Activated CD8-positive, alpha-beta T cell treated with anti-CD3 and anti-CD28 coated beads for 36 hours (primary cell): ENCODE data around the gene PTGER1. TPM values are rescaled to one million over a fixed set of nuclear protein-coding genes. Genes with fewer than 3 reads are reported as not detected.
"Not testable (repeated sequence)": the region's sequence is repeated elsewhere in the genome, so short reads cannot be mapped to it uniquely, and the experiment has no call there.

Source experiments
- ATAC-seq: fragments of 200-7000 bp; cut with Tn5 transposase; one replicate; pipeline ENCODE4 v1.10.0; 2021; ENCODE audit warnings: mild to moderate bottlenecking, moderate library complexity
- CTCF ChIA-PET: fragments of 350-600 bp; sonication (Branson Sonifier 250); formaldehyde crosslinking; loops from one replicate; lab custom pipeline; 2021; ENCODE audit warnings: antibody characterized with exemption; lab: Charles Lee
- POLR2A ChIA-PET: fragments of 350-600 bp; sonication (Branson Sonifier 250); formaldehyde crosslinking; loops from one replicate; lab custom pipeline; 2021; ENCODE audit warnings: antibody characterized with exemption; lab: Charles Lee
- DNase-seq: peaks from one replicate; pipeline ENCODE4 v3.0.0-alpha.2; 2020
- H3K27ac Mint-ChIP-seq: one replicate; pipeline ENCODE4 v1.8.0; 2021; ENCODE audit warnings: mild to moderate bottlenecking, mixed read lengths
- H3K27me3 Mint-ChIP-seq: one replicate; pipeline ENCODE4 v1.8.0; 2021; ENCODE audit warnings: mixed read lengths
- H3K36me3 Mint-ChIP-seq: one replicate; pipeline ENCODE4 v1.8.0; 2021; ENCODE audit warnings: low read depth, mixed read lengths
- H3K4me1 Mint-ChIP-seq: one replicate; pipeline ENCODE4 v1.8.0; 2021; ENCODE audit warnings: low read depth, mixed read lengths
- H3K4me3 Mint-ChIP-seq: one replicate; pipeline ENCODE4 v1.8.0; 2021; ENCODE audit warnings: mild to moderate bottlenecking, moderate library complexity, mixed read lengths
- H3K9me3 Mint-ChIP-seq: one replicate; pipeline ENCODE4 v1.8.0; 2021; ENCODE audit warnings: mixed read lengths
- CTCF ChIP-seq: fragments of 200-600 bp; IDR thresholded peaks from one replicate; pipeline ENCODE4 v1.8.0; 2022; ENCODE audit warnings: antibody characterized with exemption, mild to moderate bottlenecking
- intact Hi-C: fragments of 100-400 bp; cut with micrococcal nuclease; formaldehyde crosslinking; loops from one replicate; pipeline ENCODE4 v1.10.0; 2022
- total RNA-seq, 2 experiments: library from RNA; stranded (reverse); gene quantifications; one replicate each; pipeline ENCODE4 v1.2.3, GENCODE V29; 2021

Gene PTGER1
- total RNA-seq, 2 experiments from 2014 or later = 0.43 TPM

- POLR2A ChIA-PET = interaction anchor here (1.1 to 1.6 kb wide), 3 partner anchors 11 to 51 kb away, joined by 3 to 4 read pairs (median 4); partner anchors contain the start of gene DNAJB1
- H3K27ac Mint-ChIP-seq = no peak overlapping the region
- no peak overlapping the region for H3K4me3 Mint-ChIP-seq
- CTCF ChIA-PET = interaction anchor here (1.0 to 2.3 kb wide), 6 partner anchors 11 to 40 kb away, joined by 3 to 16 read pairs (median 4); partner anchors contain the start of gene PKN1
- TF ChIP-seq CTCF = no peak
- intact Hi-C loops = no loop called here
- peaks cover 8% of the 10 kb centered on the region for H3K4me1 Mint-ChIP-seq
- DNase-seq (no peak), ATAC-seq (no peak)
- H3K9me3 Mint-ChIP-seq = no peaks in the 10 kb centered on the region
- H3K36me3 Mint-ChIP-seq = peaks cover 18% of the 10 kb centered on the region
- H3K27me3 Mint-ChIP-seq = peaks cover 2% of the 10 kb centered on the region
Measured at GRCh38 chr19:14467816-14468215, 7.3 kb downstream of the PTGER1 start.

GRCh38 chr19:14467391-14467790 lies 7.8 kb downstream of the PTGER1 start:
- CTCF ChIA-PET = interaction anchor here (1.0 to 2.3 kb wide), 5 partner anchors 11 to 40 kb away, joined by 3 to 16 read pairs (median 3); no protein-coding TSS in a partner anchor
- DNase-seq (no peak), ATAC-seq (no peak)
- no peak overlapping the region for H3K27ac Mint-ChIP-seq
- intact Hi-C loops = no loop called here
- H3K27me3 Mint-ChIP-seq = no peaks in the 10 kb centered on the region
- peaks cover 22% of the 10 kb centered on the region for H3K36me3 Mint-ChIP-seq
- TF ChIP-seq CTCF = no peak
- POLR2A ChIA-PET = interaction anchor here (1.6 kb wide), 1 partner anchor 51 kb away, joined by 4 read pairs; the partner anchor contains the start of gene DNAJB1
- no peak overlapping the region for H3K4me3 Mint-ChIP-seq
- H3K9me3 Mint-ChIP-seq = no peaks in the 10 kb centered on the region
- peaks cover 5% of the 10 kb centered on the region for H3K4me1 Mint-ChIP-seq

GRCh38 chr19:14463747-14464146 lies 11.4 kb downstream of the PTGER1 start:
- Mint-ChIP-seq H3K36me3 (peaks cover 34% of the 10 kb centered on the region), H3K4me1 (peaks cover 9% of the 10 kb centered on the region), H3K27me3 (no peaks in the 10 kb centered on the region), H3K27ac (no peak overlapping the region), H3K9me3 (no peaks in the 10 kb centered on the region), H3K4me3 (no peak overlapping the region)
- ChIA-PET POLR2A (no interaction called here), CTCF (no interaction called here)
- ATAC-seq (no peak), DNase-seq (no peak)
- TF ChIP-seq CTCF = no peak
- intact Hi-C loops = no loop called here

GRCh38 chr19:14462401-14462800 lies 12.8 kb downstream of the PTGER1 start:
- H3K9me3 Mint-ChIP-seq, H3K27me3 Mint-ChIP-seq, H3K27ac Mint-ChIP-seq, ATAC-seq, H3K4me3 Mint-ChIP-seq, H3K4me1 Mint-ChIP-seq, DNase-seq, CTCF ChIA-PET, intact Hi-C loops, POLR2A ChIA-PET: not testable (repeated sequence)
- peaks cover 32% of the 10 kb centered on the region for H3K36me3 Mint-ChIP-seq

GRCh38 chr19:14460935-14461334 lies 14.2 kb downstream of the PTGER1 start:
- CTCF ChIA-PET = interaction anchor here (0.7 to 4.3 kb wide), 2 partner anchors 19 to 263 kb away, joined by 3 to 20 read pairs; no protein-coding TSS in a partner anchor
- H3K27ac Mint-ChIP-seq = no peak overlapping the region
- H3K9me3 Mint-ChIP-seq = no peaks in the 10 kb centered on the region
- peaks cover 9% of the 10 kb centered on the region for H3K4me1 Mint-ChIP-seq
- POLR2A ChIA-PET = no interaction called here
- peaks cover 31% of the 10 kb centered on the region for H3K36me3 Mint-ChIP-seq
- H3K27me3 Mint-ChIP-seq = no peaks in the 10 kb centered on the region
- no peak for TF ChIP-seq CTCF
- ATAC-seq = no peak
- H3K4me3 Mint-ChIP-seq = no peak overlapping the region
- intact Hi-C loops = no loop called here
- no peak for DNase-seq
